C4-2B (cell line): ENCODE measurements around the gene LHX5.
"Not testable (repeated sequence)": the region's sequence is repeated elsewhere in the genome, so short reads cannot be mapped to it uniquely, and the experiment has no call there.

Experiments used
- CTCF ChIP-seq: fragments of 450-650 bp; conservative IDR thresholded peaks from 2 replicates; pipeline ENCODE4 v1.5.1; 2017; ENCODE audit warnings: mild to moderate bottlenecking
- ZFX ChIP-seq: fragments of 450-650 bp; IDR thresholded peaks from 2 replicates; pipeline ENCODE4 v1.6.1; 2017

GRCh38 chr12:113495941-113496340 is 24.3 kb upstream of the LHX5 start:
- TF ChIP-seq CTCF, ZFX: not testable (repeated sequence)
